ENCODE data around the gene MSH5. TPM values are rescaled to one million over a fixed set of nuclear protein-coding genes. Genes with fewer than 3 reads are reported as not detected.
"Not testable (repeated sequence)": the region's sequence is repeated elsewhere in the genome, so short reads cannot be mapped to it uniquely, and the experiment has no call there.

The MSH5 gene
- total RNA-seq, 3 donors from 2014 or later, result 14.1 to 29.9 (median 29.7) TPM

DNA sequence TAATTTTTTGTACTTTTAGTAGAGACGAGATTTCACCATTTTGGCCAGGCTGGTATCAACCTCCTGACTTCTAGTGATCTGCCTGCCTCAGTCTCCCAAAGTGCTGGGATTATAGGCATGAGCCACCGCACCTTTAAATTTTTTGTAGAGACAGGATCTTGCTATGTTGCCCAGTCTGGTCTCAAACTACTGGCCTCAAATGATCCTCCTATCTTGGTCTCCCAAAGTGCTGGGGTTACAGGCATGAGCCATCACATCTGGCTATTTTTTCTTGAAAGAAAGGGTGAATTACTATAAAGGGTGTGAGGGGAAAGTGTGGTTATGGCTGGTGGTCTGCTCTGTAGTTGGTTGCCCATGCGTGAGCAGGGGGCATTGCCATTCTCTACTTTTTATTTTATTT lies 31.6 kb upstream of the MSH5 start:
- DNase-seq (no peak), ATAC-seq (no peak)
- no peak overlapping the region for H3K4me3 ChIP-seq
- intact Hi-C loops (cut with DNase I, micrococcal nuclease), result no loop called here
- H3K9me3 ChIP-seq, result no peaks in the 10 kb centered on the region
- no peaks in the 10 kb centered on the region for H3K36me3 ChIP-seq (ENCODE audit: low read depth)
- TF ChIP-seq, protein P1, sequence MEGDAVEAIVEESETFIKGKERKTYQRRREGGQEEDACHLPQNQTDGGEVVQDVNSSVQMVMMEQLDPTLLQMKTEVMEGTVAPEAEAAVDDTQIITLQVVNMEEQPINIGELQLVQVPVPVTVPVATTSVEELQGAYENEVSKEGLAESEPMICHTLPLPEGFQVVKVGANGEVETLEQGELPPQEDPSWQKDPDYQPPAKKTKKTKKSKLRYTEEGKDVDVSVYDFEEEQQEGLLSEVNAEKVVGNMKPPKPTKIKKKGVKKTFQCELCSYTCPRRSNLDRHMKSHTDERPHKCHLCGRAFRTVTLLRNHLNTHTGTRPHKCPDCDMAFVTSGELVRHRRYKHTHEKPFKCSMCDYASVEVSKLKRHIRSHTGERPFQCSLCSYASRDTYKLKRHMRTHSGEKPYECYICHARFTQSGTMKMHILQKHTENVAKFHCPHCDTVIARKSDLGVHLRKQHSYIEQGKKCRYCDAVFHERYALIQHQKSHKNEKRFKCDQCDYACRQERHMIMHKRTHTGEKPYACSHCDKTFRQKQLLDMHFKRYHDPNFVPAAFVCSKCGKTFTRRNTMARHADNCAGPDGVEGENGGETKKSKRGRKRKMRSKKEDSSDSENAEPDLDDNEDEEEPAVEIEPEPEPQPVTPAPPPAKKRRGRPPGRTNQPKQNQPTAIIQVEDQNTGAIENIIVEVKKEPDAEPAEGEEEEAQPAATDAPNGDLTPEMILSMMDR (IDR thresholded peaks at IDR 0.05), result no peak
- H3K4me1 ChIP-seq (ENCODE audit: low read depth), result peaks cover 12% of the 10 kb centered on the region

DNA sequence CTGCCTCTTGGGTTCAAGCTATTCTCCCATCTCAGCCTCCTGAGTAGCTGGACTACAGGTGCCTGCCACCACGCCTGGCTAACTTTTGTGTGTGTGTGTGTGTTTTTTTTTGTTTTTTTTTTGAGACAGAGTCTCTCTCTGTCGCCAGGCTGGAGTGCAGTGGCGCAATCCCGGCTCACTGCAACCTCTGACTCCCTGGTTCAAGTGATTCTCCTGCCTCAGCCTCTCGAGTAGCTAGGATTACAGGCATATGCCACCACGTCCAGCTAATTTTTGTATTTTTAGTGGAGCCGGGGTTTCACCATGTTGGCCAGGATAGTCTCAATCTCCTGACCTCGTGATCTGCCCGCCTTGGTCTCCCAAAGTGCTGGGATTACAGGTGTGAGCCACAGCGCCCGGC lies 30.6 kb upstream of the MSH5 start:
- ATAC-seq; H3K36me3 ChIP-seq (ENCODE audit: low read depth); H3K4me3 ChIP-seq; intact Hi-C loops (cut with DNase I, micrococcal nuclease); DNase-seq; H3K9me3 ChIP-seq: not testable (repeated sequence)
- peaks cover 13% of the 10 kb centered on the region for H3K4me1 ChIP-seq (ENCODE audit: low read depth)

DNA sequence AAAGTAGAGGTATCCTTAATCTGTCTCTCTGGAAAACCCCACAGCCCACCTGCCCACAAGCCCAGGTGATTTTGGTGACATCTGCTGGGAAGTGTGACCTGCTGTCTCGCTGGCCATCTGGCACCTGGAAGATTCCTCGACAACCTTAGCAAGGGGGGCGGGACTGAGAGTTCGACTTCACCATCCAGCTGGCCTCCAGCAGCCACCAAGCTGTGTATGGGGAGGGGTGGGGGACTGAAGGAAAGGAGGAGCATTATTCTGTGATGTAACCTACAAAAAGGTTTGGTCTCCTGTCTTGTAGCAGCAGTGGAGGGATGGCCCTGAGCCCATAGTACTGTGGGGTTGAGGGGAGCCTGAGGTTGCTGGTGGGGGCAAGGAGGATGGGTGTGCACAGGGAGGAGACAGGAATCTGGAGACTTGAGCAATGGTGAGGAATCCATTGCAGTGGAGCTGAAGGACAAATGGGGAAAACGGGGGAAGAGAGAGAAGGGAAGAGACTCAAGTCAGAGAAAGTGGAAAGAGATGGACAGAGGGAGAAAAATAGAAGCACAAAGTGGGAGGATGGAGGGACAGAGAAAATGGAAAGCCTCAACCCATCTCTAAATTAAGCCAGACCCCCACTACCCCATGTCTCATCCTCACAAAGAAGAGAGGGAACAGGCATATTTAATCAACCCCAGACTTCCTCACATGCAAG lies 29.1 kb upstream of the MSH5 start:
- Histone ChIP-seq H3K36me3 (ENCODE audit: low read depth) (no peaks in the 10 kb centered on the region), H3K4me1 (ENCODE audit: low read depth) (peaks cover 17% of the 10 kb centered on the region), H3K4me3 (no peak overlapping the region), H3K9me3 (no peaks in the 10 kb centered on the region)
- peak; percentile 5 for ATAC-seq
- intact Hi-C loops (cut with DNase I, micrococcal nuclease), result no loop called here
- DNase-seq, result no peak
- TF ChIP-seq, protein P1 (IDR thresholded peaks at IDR 0.05), result no peak

DNA sequence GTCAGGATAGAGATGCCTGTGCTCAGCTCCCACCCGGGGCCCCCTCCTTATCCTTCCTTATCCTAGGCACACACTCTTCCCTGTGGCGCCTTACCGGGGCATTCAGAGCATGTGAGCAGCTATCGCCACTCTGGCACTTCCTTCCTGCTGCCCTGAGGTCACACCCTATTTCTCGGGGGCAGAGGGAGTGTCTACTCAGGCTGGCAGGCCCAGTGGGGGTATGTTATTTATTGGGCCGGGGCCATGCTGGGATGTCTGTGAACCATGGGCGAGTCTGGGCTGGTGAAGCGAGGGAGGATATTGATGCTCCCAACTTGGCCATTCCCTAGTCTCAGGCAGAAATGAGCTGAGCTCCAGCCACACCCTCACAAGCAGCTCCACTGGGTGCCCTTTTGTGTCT lies 28.6 kb upstream of the MSH5 start:
- ATAC-seq (peak; percentile 83), DNase-seq (peak in 2 of 3 donors; percentile 65 to 66)
- H3K36me3 ChIP-seq (ENCODE audit: low read depth), result no peaks in the 10 kb centered on the region
- peaks cover 17% of the 10 kb centered on the region for H3K4me1 ChIP-seq (ENCODE audit: low read depth)
- TF ChIP-seq, protein P1 (IDR thresholded peaks at IDR 0.05), result no peak
- no peak overlapping the region for H3K4me3 ChIP-seq
- no peaks in the 10 kb centered on the region for H3K9me3 ChIP-seq
- intact Hi-C loops (cut with DNase I, micrococcal nuclease), result no loop called here

DNA sequence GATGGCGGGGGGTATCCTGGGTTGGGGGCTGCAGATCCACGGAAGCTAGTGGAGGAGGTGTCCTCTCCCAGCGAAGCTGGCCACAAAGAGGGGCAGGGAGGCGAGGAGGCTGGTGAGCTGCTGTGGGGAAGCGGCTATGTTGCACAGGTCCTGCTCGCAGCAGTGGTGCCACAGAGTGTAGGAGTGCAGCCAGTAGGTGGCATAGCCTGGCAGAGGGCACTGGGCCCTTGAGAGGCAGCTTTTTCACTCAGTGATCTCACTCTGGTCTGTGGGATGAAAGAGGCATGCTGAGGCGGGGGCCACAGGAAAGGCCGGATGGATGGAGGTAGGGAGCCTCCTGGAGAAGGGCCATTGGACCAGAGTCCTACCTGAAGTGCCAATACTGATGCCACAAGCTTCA lies 27.5 kb upstream of the MSH5 start:
- H3K4me3 ChIP-seq, result no peak overlapping the region
- intact Hi-C loops (cut with DNase I, micrococcal nuclease), result no loop called here
- H3K9me3 ChIP-seq, result no peaks in the 10 kb centered on the region
- DNase-seq, result peak in 1 of 3 donors; percentile 47
- H3K4me1 ChIP-seq (ENCODE audit: low read depth), result peaks cover 17% of the 10 kb centered on the region
- H3K36me3 ChIP-seq (ENCODE audit: low read depth), result no peaks in the 10 kb centered on the region
- peak; percentile 63 for ATAC-seq
- TF ChIP-seq, protein P1 (IDR thresholded peaks at IDR 0.05), result no peak

DNA sequence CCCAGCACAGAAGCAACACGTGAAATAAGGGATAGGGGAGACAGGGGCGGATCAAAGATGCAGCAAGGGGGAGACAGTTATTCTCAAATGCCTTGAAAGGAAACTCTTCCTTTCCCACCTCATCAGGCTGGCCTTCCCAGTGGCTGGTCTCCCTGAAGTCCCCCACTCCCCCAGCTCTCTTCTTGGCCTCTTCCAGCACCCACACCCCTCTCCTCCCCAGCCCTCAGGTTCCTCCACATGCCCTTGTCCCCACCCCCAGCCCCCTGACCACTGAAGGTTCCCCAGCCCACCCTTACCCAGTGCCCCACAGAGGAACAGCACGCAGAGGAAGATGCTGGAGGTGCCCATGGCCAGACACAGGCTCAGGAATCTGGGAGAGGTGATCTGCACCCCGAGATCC lies 26.3 kb upstream of the MSH5 start:
- Histone ChIP-seq H3K36me3 (ENCODE audit: low read depth) (no peaks in the 10 kb centered on the region), H3K4me3 (no peak overlapping the region), H3K9me3 (no peaks in the 10 kb centered on the region), H3K4me1 (ENCODE audit: low read depth) (peaks cover 25% of the 10 kb centered on the region)
- intact Hi-C loops (cut with DNase I, micrococcal nuclease), result no loop called here
- TF ChIP-seq, protein P1 (IDR thresholded peaks at IDR 0.05), result no peak
- DNase-seq (no peak), ATAC-seq (no peak)

All from mucosa of descending colon (tissue), 3 donors.